Measurements from ENCODE around the gene ZKSCAN2. TPM values are rescaled to one million over a fixed set of nuclear protein-coding genes. Genes with fewer than 3 reads are reported as not detected.

ZKSCAN2 gene
- total and polyA plus RNA-seq, 9 donors, result 4.1 to 6.2 (median 5.4) TPM

DNA sequence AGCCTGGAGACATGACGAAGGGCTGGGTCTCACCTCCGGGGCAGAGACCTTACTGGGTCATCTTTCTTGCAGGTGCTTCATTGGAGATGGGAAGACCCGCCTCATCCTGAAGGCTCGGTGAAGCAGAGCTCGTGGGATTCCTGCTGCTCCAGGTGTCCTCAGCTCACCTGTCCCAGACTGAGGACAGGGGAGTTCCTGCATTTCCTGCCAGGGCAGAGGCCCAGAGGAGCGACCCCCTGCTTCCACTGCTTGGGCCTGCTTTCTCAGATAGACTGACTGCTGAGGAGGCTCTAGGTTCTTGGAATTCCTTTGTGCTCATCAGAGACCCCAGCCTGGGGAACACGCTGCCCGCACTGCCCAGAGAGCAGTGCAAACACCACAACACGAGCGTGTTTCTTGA, 29.3 kb downstream of the ZKSCAN2 start:
- Histone ChIP-seq H3K36me3 (ENCODE audit: control insufficient read depth, insufficient read depth, low read length) (no peaks in the 10 kb centered on the region), H3K4me3 (ENCODE audit: low read length) (no peak overlapping the region), H3K9me3 (replicated peaks; ENCODE audit: control insufficient read depth, low read depth, low read length) (no peaks in the 10 kb centered on the region), H3K27ac (ENCODE audit: low read length) (no peak overlapping the region), H3K27me3 (ENCODE audit: control insufficient read depth, insufficient read depth, low read length) (no peaks in the 10 kb centered on the region), H3K4me1 (ENCODE audit: control insufficient read depth, insufficient read depth, low read length) (no peaks in the 10 kb centered on the region)
- 79% methylated on average over 8 of the region's 10 CpGs for WGBS (ENCODE audit: insufficient coverage)
- DNase-seq, result no peak

DNA sequence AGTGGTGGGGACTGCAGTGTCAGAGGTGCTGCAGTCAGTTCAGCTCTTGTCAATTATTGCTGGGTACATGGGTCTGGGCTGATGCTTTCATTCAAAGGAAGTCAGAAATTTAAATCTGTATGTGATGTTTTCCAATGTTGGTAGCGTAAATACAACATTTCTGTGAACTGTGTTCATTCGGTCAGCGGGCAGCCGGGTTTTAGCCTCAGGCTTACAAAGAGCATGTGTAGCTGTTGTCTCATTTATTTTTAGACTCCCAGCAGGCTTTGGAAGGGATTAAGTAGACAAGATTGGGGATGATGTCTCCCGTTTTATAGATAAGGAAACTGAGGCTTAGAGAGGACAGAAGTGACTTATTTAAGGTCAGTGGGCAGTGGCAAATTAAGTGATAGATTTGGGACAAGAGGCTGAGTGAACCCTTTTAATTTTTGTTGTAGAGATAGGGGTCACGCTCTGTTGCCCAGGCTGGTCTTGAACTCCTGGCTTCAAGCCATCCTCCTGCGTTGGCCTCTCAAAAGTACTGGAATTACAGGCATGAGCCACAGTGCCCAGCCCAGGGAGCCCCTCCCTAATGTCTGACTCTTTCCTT, 32.8 kb downstream of the ZKSCAN2 start:
- DNase-seq, result no peak
- WGBS (ENCODE audit: insufficient coverage), result 98% methylated on average over 5 of the region's 7 CpGs
- no peak overlapping the region for H3K4me3 ChIP-seq (ENCODE audit: low read length)
- H3K36me3 ChIP-seq (ENCODE audit: control insufficient read depth, insufficient read depth, low read length), result no peaks in the 10 kb centered on the region
- H3K4me1 ChIP-seq (ENCODE audit: control insufficient read depth, insufficient read depth, low read length), result no peaks in the 10 kb centered on the region
- no peaks in the 10 kb centered on the region for H3K9me3 ChIP-seq (replicated peaks; ENCODE audit: control insufficient read depth, low read depth, low read length)
- H3K27me3 ChIP-seq (ENCODE audit: control insufficient read depth, insufficient read depth, low read length), result no peaks in the 10 kb centered on the region
- H3K27ac ChIP-seq (ENCODE audit: low read length), result no peak overlapping the region

DNA sequence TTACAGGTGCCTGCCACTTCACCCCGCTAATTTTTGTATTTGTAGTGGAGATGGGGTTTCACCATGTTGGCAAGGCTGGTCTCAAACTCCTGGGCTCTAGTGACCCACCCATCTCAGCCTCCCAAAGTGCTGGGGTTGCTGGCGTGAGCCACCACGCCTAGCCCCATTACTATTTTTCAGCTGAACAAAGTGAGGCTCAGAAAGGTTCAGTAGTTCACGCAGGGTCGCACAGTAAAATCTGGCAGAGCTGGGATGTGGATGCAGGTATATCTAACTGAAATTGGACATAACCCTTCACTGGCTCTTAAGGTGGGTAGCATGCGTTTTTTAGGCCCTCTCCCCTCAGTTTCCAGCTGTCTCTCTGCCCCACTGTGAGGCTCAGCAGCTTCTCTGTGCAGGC, 33.7 kb downstream of the ZKSCAN2 start:
- no peak for DNase-seq
- Histone ChIP-seq H3K27ac (ENCODE audit: low read length) (no peak overlapping the region), H3K27me3 (ENCODE audit: control insufficient read depth, insufficient read depth, low read length) (no peaks in the 10 kb centered on the region), H3K4me3 (ENCODE audit: low read length) (no peak overlapping the region), H3K9me3 (replicated peaks; ENCODE audit: control insufficient read depth, low read depth, low read length) (no peaks in the 10 kb centered on the region), H3K4me1 (ENCODE audit: control insufficient read depth, insufficient read depth, low read length) (no peaks in the 10 kb centered on the region), H3K36me3 (ENCODE audit: control insufficient read depth, insufficient read depth, low read length) (no peaks in the 10 kb centered on the region)
- 80% methylated on average over 2 of the region's 6 CpGs for WGBS (ENCODE audit: insufficient coverage)

DNA sequence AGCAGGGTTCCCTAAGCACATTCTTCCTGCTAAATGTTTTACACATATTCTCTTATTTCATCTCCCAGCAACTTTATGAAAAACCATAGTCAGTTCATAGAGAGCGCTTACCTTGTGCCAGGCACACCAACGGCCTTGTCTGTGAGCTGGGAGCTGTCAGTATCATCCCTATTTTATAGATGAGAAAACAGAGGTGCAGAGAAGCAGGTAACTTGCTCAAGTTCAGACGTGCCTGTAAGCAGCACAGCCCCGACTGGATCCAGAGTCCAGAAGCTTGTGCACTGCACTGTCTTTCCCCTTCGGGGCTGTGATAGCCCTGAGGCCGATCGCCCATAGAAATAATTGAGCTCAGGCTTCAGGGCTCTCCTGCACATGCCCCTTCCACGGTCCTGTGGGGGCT, 34.7 kb downstream of the ZKSCAN2 start:
- no peak for DNase-seq
- H3K36me3 ChIP-seq (ENCODE audit: control insufficient read depth, insufficient read depth, low read length), result no peaks in the 10 kb centered on the region
- H3K27ac ChIP-seq (ENCODE audit: low read length), result no peak overlapping the region
- H3K27me3 ChIP-seq (ENCODE audit: control insufficient read depth, insufficient read depth, low read length), result no peaks in the 10 kb centered on the region
- no peaks in the 10 kb centered on the region for H3K4me1 ChIP-seq (ENCODE audit: control insufficient read depth, insufficient read depth, low read length)
- H3K9me3 ChIP-seq (replicated peaks; ENCODE audit: control insufficient read depth, low read depth, low read length), result no peaks in the 10 kb centered on the region
- no peak overlapping the region for H3K4me3 ChIP-seq (ENCODE audit: low read length)
- 61% methylated on average over 6 of the region's 8 CpGs for WGBS (ENCODE audit: insufficient coverage)

DNA sequence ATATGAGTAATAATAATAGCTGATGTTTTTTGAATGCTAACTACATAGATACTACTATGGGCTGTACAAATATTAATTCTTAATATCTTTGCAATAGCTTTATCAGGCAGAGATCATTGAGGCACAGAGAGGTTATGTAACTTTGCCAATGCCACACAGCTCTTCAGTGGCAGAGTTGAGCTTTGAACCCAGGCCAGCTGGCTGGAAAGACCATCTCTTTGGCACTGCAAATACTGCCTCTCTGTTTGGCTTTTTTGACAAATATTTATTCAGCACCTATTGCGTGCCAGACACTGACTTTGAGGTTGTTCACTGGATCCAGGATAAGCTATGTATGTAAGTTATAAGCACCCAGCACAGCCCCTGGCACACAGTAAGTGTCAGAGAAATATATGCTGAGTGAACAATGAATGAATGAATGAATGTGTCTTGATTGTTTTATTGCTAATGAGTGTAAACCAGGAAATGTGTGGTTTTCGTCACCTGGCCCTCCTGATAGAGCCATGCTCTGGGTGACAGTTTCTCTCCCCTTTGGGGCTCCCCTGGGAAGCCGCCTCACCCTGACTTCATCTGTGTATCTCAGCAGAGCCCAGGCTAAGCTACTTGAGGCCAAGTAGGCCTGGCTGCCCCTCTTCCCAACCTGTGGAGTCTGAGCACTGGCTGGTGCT, 38.4 kb downstream of the ZKSCAN2 start:
- no peak overlapping the region for H3K27ac ChIP-seq (ENCODE audit: low read length)
- WGBS (ENCODE audit: insufficient coverage), result 100% methylated on average over 2 of the region's 3 CpGs
- H3K9me3 ChIP-seq (replicated peaks; ENCODE audit: control insufficient read depth, low read depth, low read length), result no peaks in the 10 kb centered on the region
- peaks cover 2% of the 10 kb centered on the region for H3K27me3 ChIP-seq (ENCODE audit: control insufficient read depth, insufficient read depth, low read length)
- H3K4me1 ChIP-seq (ENCODE audit: control insufficient read depth, insufficient read depth, low read length), result no peaks in the 10 kb centered on the region
- no peak overlapping the region for H3K4me3 ChIP-seq (ENCODE audit: low read length)
- no peaks in the 10 kb centered on the region for H3K36me3 ChIP-seq (ENCODE audit: control insufficient read depth, insufficient read depth, low read length)
- DNase-seq, result no peak

DNA sequence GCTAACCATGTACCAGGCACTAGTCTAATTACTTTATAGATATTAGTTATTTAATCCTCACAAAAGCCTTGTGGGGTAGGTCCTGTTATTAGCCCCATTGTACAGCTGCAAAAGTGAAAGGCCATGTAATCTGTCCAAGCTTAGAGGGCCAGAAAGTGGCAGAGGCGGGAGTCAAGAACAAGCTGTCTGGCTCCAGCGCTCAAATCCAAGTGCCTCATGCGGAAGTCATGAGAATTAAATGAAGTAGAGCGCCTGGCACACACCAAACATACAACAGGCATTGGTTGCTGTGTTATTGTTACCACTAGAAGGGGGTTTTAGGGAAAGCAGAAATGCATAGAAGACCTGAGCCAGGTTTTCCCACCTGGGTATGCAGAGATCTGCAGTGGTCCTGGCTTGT, 39.7 kb downstream of the ZKSCAN2 start:
- 57% methylated on average over 1 of the region's 4 CpGs for WGBS (ENCODE audit: insufficient coverage)
- DNase-seq, result no peak
- Histone ChIP-seq H3K4me1 (ENCODE audit: control insufficient read depth, insufficient read depth, low read length) (no peaks in the 10 kb centered on the region), H3K4me3 (ENCODE audit: low read length) (no peak overlapping the region), H3K27me3 (ENCODE audit: control insufficient read depth, insufficient read depth, low read length) (peaks cover 2% of the 10 kb centered on the region), H3K9me3 (replicated peaks; ENCODE audit: control insufficient read depth, low read depth, low read length) (no peaks in the 10 kb centered on the region), H3K27ac (ENCODE audit: low read length) (no peak overlapping the region), H3K36me3 (ENCODE audit: control insufficient read depth, insufficient read depth, low read length) (no peaks in the 10 kb centered on the region)

DNA sequence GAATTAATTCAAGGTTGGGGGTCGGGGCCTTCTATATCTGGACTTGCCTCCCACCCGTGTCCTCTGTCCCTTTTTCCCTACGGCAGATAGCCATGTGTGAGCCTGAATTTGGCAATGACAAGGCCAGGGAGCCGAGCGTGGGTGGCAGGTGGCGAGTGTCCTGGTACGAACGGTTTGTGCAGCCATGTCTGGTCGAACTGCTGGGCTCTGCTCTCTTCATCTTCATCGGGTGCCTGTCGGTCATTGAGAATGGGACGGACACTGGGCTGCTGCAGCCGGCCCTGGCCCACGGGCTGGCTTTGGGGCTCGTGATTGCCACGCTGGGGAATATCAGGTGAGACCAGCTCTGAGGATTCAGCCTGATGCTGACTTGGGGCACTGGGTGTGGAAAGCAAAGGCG, 40.5 kb downstream of the ZKSCAN2 start:
- Histone ChIP-seq H3K4me1 (ENCODE audit: control insufficient read depth, insufficient read depth, low read length) (no peaks in the 10 kb centered on the region), H3K27ac (ENCODE audit: low read length) (no peak overlapping the region), H3K4me3 (ENCODE audit: low read length) (no peak overlapping the region), H3K36me3 (ENCODE audit: control insufficient read depth, insufficient read depth, low read length) (no peaks in the 10 kb centered on the region), H3K9me3 (replicated peaks; ENCODE audit: control insufficient read depth, low read depth, low read length) (no peaks in the 10 kb centered on the region), H3K27me3 (ENCODE audit: control insufficient read depth, insufficient read depth, low read length) (peaks cover 2% of the 10 kb centered on the region)
- 84% methylated on average over 17 of the region's 17 CpGs for WGBS (ENCODE audit: insufficient coverage)
- DNase-seq, result no peak

DNA sequence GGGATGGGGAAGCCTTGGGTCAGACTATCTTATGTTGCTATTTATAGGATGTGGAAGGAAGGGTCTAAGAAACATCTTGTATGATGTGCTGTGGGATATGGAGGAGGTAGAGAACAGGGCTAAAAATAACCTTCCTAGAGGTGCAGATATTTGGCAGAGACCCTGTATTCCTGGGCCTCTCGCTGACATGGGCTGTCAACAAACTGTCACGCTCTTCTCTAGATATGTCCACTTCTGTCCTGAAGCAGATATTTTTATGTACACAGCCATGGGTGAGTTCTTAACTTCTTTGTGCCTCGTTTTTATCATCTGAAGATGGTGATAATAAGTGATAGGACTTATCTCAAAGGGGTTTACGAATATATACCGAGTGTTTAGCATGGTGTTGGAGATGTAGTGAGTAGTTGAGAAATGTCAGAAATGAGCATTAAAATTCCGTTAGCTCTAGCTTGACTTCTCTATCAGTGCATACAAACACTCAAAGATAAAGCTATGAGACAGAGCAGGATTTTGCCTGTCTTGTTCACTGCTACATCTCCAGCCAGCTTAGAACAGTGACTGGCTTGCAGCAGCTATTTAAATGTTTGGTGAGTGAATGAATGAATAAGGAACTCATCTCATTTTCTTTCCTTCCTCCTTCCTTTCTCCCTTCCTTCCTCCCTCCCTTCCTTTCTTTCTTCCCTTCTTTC, 43.8 kb downstream of the ZKSCAN2 start:
- no peaks in the 10 kb centered on the region for H3K4me1 ChIP-seq (ENCODE audit: control insufficient read depth, insufficient read depth, low read length)
- no peak for DNase-seq

DNA sequence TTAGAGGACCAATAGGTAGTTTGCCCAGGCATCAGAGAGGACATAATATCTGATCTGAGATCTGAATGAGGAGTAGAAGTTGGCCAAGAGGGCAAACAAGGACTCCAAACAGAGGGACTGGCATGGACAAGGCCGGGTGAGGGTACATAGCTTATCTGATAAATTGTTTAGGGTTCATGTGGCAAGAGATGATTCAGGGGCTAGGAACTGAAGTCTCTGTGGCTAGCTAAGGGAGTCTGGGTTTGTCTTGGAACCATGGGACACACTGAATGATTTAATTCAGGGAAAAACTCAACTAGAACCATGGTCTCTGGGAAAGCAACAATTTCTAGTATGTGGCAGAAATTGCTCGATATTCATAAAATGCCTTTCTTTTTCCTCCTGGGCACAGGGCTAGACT, 45.0 kb downstream of the ZKSCAN2 start:
- Histone ChIP-seq H3K27ac (ENCODE audit: low read length) (no peak overlapping the region), H3K9me3 (replicated peaks; ENCODE audit: control insufficient read depth, low read depth, low read length) (no peaks in the 10 kb centered on the region), H3K36me3 (ENCODE audit: control insufficient read depth, insufficient read depth, low read length) (no peaks in the 10 kb centered on the region), H3K4me3 (ENCODE audit: low read length) (no peak overlapping the region), H3K27me3 (ENCODE audit: control insufficient read depth, insufficient read depth, low read length) (peaks cover 2% of the 10 kb centered on the region), H3K4me1 (ENCODE audit: control insufficient read depth, insufficient read depth, low read length) (no peaks in the 10 kb centered on the region)
- DNase-seq, result no peak
- WGBS (ENCODE audit: insufficient coverage), result 78% methylated on average over 1 of the region's 2 CpGs

More for the DNA sequence above, 43.8 kb downstream of the ZKSCAN2 start:
- WGBS (ENCODE audit: insufficient coverage), result 60% methylated on average over 1 of the region's 6 CpGs
- no peak overlapping the region for H3K4me3 ChIP-seq (ENCODE audit: low read length)
- no peaks in the 10 kb centered on the region for H3K36me3 ChIP-seq (ENCODE audit: control insufficient read depth, insufficient read depth, low read length)
- no peak overlapping the region for H3K27ac ChIP-seq (ENCODE audit: low read length)
- H3K9me3 ChIP-seq (replicated peaks; ENCODE audit: control insufficient read depth, low read depth, low read length), result no peaks in the 10 kb centered on the region
- H3K27me3 ChIP-seq (ENCODE audit: control insufficient read depth, insufficient read depth, low read length), result peaks cover 2% of the 10 kb centered on the region

DNA sequence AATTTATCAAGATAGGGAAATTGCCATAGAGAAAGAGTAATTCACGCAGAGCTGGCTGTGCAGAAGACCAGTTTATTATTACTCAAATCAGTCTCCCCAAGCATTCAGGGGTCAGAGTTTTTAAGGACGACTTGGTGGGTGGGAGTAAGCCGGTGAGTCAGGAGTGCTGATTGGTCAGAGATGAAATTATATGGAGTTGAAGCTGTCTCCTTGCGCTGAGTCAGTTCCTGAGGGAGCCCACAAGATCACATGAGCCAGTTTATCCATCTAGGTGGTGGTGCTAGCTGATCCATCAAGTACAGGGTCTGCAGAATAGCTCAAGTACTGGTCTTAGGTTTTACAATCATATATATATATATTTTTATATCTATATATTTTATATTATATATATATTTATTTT, 46.9 kb downstream of the ZKSCAN2 start:
- Histone ChIP-seq H3K4me1 (ENCODE audit: control insufficient read depth, insufficient read depth, low read length) (no peaks in the 10 kb centered on the region), H3K9me3 (replicated peaks; ENCODE audit: control insufficient read depth, low read depth, low read length) (no peaks in the 10 kb centered on the region), H3K27me3 (ENCODE audit: control insufficient read depth, insufficient read depth, low read length) (no peaks in the 10 kb centered on the region), H3K27ac (ENCODE audit: low read length) (no peak overlapping the region), H3K4me3 (ENCODE audit: low read length) (no peak overlapping the region), H3K36me3 (ENCODE audit: control insufficient read depth, insufficient read depth, low read length) (no peaks in the 10 kb centered on the region)
- no peak for DNase-seq
- WGBS (ENCODE audit: insufficient coverage), result no CpG with 5 or more reads among the region's 4 CpGs
